Pancreas (tissue), 10 donors: Measurements from ENCODE around the gene FGF6. TPM values are rescaled to one million over a fixed set of nuclear protein-coding genes. Genes with fewer than 3 reads are reported as not detected.
"Not testable (repeated sequence)": the region's sequence is repeated elsewhere in the genome, so short reads cannot be mapped to it uniquely, and the experiment has no call there.

Experiments
- ATAC-seq, 4 donors: fragments of 200-7000 bp; cut with Tn5 transposase; one replicate each; pipeline versions ENCODE4 v1.8.0 to v1.9.1; 2020; ENCODE audit warnings: mild to moderate bottlenecking in 4 of 4, moderate library complexity in 4 of 4
- DNase-seq, 6 donors: peaks; one replicate each; pipeline ENCODE4 v3.0.0-alpha.2; 2020
- FAIRE-seq: peaks from 2 replicates; lab custom pipeline; 2012; peaks lifted over from hg19 to GRCh38; lab: Jason Lieb, UNC
- H3K27ac ChIP-seq, 4 donors: fragments of 200-600 bp; sonication (generic); 1 replicate in 3 of 4; 2 replicates in 1 of 4; pipeline versions ENCODE4 v1.5.0 to v1.8.0; 2020
- H3K27me3 ChIP-seq, 4 donors: fragments of 200-600 bp; one replicate each; pipeline ENCODE4 v1.8.0; 2021
- H3K36me3 ChIP-seq, 3 donors: fragments of 200-600 bp; sonication (generic) in 1 of 3; one replicate each; pipeline versions ENCODE4 v1.5.0 to v1.8.0; 2020 to 2021
- H3K4me1 ChIP-seq, 3 donors: fragments of 200-600 bp; one replicate each; pipeline ENCODE4 v1.8.0; 2021
- H3K4me3 ChIP-seq, 4 donors: fragments of 200-600 bp; sonication (generic) in 2 of 4; one replicate each; pipeline versions ENCODE4 v1.5.0 to v1.8.0; 2020 to 2021
- H3K9me3 ChIP-seq, 4 donors: fragments of 200-600 bp; one replicate each; pipeline ENCODE4 v1.8.0; 2021
- WGBS, 2 donors: extraction: QIAGEN DNeasy Blood & Tissue Kit; methylation state at CpG; one replicate each; pipeline ENCODE4 v1.1.7; 2013; 5-methylcytosine and 5-hydroxymethylcytosine counted together
- intact Hi-C, 3 donors: fragments of 100-400 bp; cut with DNase I; formaldehyde crosslinking; loops; one replicate each; pipeline versions ENCODE4 v1.11.1 to v1.14.2; 2022
- polyA plus RNA-seq, 2 donors: library from polyadenylated mRNA; stranded (reverse); fragments of 200-250 nt; gene quantifications; one replicate each; pipeline ENCODE4 v1.2.3, GENCODE V29; 2013
- total RNA-seq, 6 donors: library from RNA; stranded (reverse); fragmentation: NEBNext Ultra II Directional in 4 of 6; extraction: Animal tissue kit (Norgen Biotek cat#: 25700) in 4 of 6; gene quantifications; one replicate each; pipeline versions ENCODE4 v1.2.1 to v1.2.4, GENCODE V29; 2021 to 2023
- TF ChIP-seq, protein P1 (sequence below), 4 donors: fragments of 200-600 bp; sonication (generic) in 3 of 4; IDR thresholded peaks; one replicate each; pipeline versions ENCODE4 v1.5.0 to v1.8.0; 2021; ENCODE audit warnings: antibody characterized with exemption in 4 of 4
- donor health status: healthy with polysubstance abuse.
- donor health status: DM: no; HTN: no; CAD: no; lungs with moderate emphysema.
- donor health status: DM: no; HTN: no; CAD: no.
- donor health status: control.
- donor health status: control.
- donor health status: Bipolar disorder and iron deficiency.
- donor health status: DM: yes; HTN: yes; CAD: no.
- donor health status: DM: no; HTN: no; CAD: no.
- donor health status: DM: no; HTN: no; CAD: no.
- donor health status: DM: yes; HTN: yes; CAD: no.

The FGF6 gene
- total and polyA plus RNA-seq, 8 donors: not detected

DNA sequence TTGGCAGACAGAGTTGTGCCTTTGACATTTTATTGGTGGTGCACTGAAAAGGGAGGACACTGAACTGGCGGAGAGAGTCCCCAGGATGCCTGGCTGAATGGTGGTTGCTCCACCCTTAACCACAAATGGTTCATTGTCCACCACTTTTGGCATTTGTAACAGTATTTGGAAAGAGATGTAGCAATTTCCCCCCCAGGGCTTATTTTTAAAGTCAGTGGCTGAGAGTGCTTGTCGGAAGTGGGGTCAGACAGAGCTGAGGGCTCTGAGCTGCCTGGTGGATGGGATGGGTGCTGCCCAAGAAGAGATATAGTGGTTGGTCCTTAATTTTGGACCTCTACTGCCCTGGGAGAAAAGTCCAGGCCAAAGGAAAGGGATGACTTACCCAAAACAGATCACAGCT, 31.5 kb upstream of the FGF6 start:
- H3K27ac ChIP-seq: no peak overlapping the region

DNA sequence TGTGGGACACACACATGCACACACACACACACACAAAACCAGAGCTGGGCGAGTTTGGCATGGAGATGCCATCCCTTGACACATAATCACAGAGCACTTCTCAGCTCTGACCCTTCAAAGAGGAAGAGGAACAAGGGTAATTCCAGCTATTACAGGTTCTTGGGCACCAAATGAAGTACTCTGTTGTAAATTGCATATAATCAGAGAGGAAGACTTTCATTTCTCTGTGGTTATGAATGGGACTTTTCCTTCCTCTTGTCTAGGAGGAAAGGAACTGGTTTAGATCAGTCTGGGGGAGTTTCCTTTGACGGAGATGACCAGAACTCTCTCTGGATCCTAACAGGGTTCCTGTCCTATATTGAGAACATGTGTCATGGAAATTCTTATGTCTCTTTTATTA, 26.4 kb upstream of the FGF6 start:
- no peak for FAIRE-seq
- no peaks in the 10 kb centered on the region for H3K9me3 ChIP-seq
- no peak for DNase-seq
- no peak overlapping the region for H3K27ac ChIP-seq
- intact Hi-C loops: no loop called here
- no peaks in the 10 kb centered on the region for H3K36me3 ChIP-seq
- TF ChIP-seq, protein P1, sequence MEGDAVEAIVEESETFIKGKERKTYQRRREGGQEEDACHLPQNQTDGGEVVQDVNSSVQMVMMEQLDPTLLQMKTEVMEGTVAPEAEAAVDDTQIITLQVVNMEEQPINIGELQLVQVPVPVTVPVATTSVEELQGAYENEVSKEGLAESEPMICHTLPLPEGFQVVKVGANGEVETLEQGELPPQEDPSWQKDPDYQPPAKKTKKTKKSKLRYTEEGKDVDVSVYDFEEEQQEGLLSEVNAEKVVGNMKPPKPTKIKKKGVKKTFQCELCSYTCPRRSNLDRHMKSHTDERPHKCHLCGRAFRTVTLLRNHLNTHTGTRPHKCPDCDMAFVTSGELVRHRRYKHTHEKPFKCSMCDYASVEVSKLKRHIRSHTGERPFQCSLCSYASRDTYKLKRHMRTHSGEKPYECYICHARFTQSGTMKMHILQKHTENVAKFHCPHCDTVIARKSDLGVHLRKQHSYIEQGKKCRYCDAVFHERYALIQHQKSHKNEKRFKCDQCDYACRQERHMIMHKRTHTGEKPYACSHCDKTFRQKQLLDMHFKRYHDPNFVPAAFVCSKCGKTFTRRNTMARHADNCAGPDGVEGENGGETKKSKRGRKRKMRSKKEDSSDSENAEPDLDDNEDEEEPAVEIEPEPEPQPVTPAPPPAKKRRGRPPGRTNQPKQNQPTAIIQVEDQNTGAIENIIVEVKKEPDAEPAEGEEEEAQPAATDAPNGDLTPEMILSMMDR (IDR thresholded peaks at IDR 0.05): no peak
- H3K4me3 ChIP-seq: no peak overlapping the region
- H3K4me1 ChIP-seq: no peaks in the 10 kb centered on the region
- no peaks in the 10 kb centered on the region for H3K27me3 ChIP-seq
- ATAC-seq: peak in 1 of 4 donors; percentile 17
- WGBS, 2 donors: 70 to 78% methylated on average over 2 of the region's 2 CpGs

More for the DNA sequence above, 31.5 kb upstream of the FGF6 start:
- DNase-seq (no peak), ATAC-seq (no peak), FAIRE-seq (no peak)
- Histone ChIP-seq H3K4me3 (no peak overlapping the region), H3K36me3 (no peaks in the 10 kb centered on the region), H3K27me3 (no peaks in the 10 kb centered on the region), H3K9me3 (no peaks in the 10 kb centered on the region), H3K4me1 (no peaks in the 10 kb centered on the region)
- intact Hi-C loops: no loop called here
- TF ChIP-seq, protein P1 (IDR thresholded peaks at IDR 0.05): no peak
- 84 to 94% methylated on average over 2 of the region's 2 CpGs for WGBS, 2 donors

DNA sequence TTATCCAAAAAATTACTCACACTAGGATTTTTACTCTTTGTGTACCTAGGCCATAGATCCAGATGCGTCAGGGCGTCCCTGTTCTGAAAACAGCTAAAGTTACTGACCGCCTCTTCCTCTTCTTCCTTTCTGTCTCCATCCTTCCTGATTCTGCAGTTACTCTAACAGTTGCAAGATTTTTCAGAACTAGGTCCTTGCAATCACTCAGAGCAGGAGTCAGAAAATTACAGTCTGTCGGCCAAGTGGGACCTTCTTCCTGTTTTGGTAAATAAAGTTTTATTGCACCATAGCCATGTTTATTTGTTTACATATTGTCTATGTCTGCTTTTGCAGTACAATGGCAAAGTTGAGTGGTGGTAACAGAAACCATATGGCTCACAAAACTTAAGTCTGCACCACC, 25.6 kb upstream of the FGF6 start:
- TF ChIP-seq, protein P1 (IDR thresholded peaks at IDR 0.05): no peak
- FAIRE-seq: no peak

GRCh38 chr12:4468994-4469393, 23.4 kb upstream of the FGF6 start:
- intact Hi-C loops: no loop called here
- H3K4me1 ChIP-seq: no peaks in the 10 kb centered on the region
- H3K4me3 ChIP-seq: no peak overlapping the region
- ATAC-seq (no peak), DNase-seq (no peak), FAIRE-seq (no peak)
- TF ChIP-seq, protein P1 (IDR thresholded peaks at IDR 0.05): no peak
- H3K9me3 ChIP-seq: no peaks in the 10 kb centered on the region
- no peaks in the 10 kb centered on the region for H3K36me3 ChIP-seq
- no peak overlapping the region for H3K27ac ChIP-seq
- no peaks in the 10 kb centered on the region for H3K27me3 ChIP-seq

More for the DNA sequence above, 25.6 kb upstream of the FGF6 start:
- Histone ChIP-seq H3K36me3 (no peaks in the 10 kb centered on the region), H3K9me3 (no peaks in the 10 kb centered on the region), H3K4me3 (no peak overlapping the region), H3K27me3 (no peaks in the 10 kb centered on the region), H3K27ac (no peak overlapping the region), H3K4me1 (no peaks in the 10 kb centered on the region)
- ATAC-seq: no peak
- intact Hi-C loops: no loop called here
- no peak for DNase-seq
- WGBS, 2 donors: 69 to 90% methylated on average over 4 of the region's 4 CpGs

- FAIRE-seq (no peak), ATAC-seq (no peak), DNase-seq (no peak)
- Histone ChIP-seq H3K27ac (no peak overlapping the region), H3K4me1 (no peaks in the 10 kb centered on the region), H3K9me3 (no peaks in the 10 kb centered on the region), H3K27me3 (no peaks in the 10 kb centered on the region), H3K36me3 (no peaks in the 10 kb centered on the region), H3K4me3 (no peak overlapping the region)
- TF ChIP-seq, protein P1 (IDR thresholded peaks at IDR 0.05): no peak
- intact Hi-C loops: no loop called here
- 78 to 86% methylated on average over 4 of the region's 4 CpGs for WGBS, 2 donors
Measured at GRCh38 chr12:4460761-4461160, 15.1 kb upstream of the FGF6 start.

GRCh38 chr12:4455849-4456248, 10.2 kb upstream of the FGF6 start:
- DNase-seq, intact Hi-C loops, H3K4me3 ChIP-seq, H3K36me3 ChIP-seq, H3K4me1 ChIP-seq, H3K27me3 ChIP-seq, FAIRE-seq, ATAC-seq, H3K9me3 ChIP-seq, H3K27ac ChIP-seq: not testable (repeated sequence)
- WGBS, 2 donors: 90% methylated on average over 3 to 4 of the region's 4 CpGs
